ENCODE measurements around the gene THG1L. TPM values are rescaled to one million over a fixed set of nuclear protein-coding genes. Genes with fewer than 3 reads are reported as not detected.
"Not testable (repeated sequence)": the region's sequence is repeated elsewhere in the genome, so short reads cannot be mapped to it uniquely, and the experiment has no call there.

The THG1L gene
- 10 to 100 TPM; 33.4 to 35.7 TPM for total RNA-seq

GRCh38 chr5:157731272-157732129, at the start of gene THG1L:
THG1L (plus strand) TSS chr5:157731420; CDS start chr5:157731441, 21 bp downstream.
- peaks cover 40% of the 10 kb centered on the region for H3K4me1 Mint-ChIP-seq (ENCODE audit: low read depth)
- no peaks in the 10 kb centered on the region for H3K9me3 Mint-ChIP-seq
- peak within 1 kb of the TSS; percentile 82 for H3K27ac Mint-ChIP-seq
- H3K27me3 Mint-ChIP-seq (ENCODE audit: low read depth) = no peaks in the 10 kb centered on the region
- H3K36me3 Mint-ChIP-seq (ENCODE audit: insufficient read depth in 2 of 2) = peaks cover 0 to 3% of the 10 kb centered on the region in 2 donors
- peak within 1 kb of the TSS; percentile 84 to 94 for H3K4me3 Mint-ChIP-seq
- peak; percentile 98 to 99 for DNase-seq
- peak; percentile 97 to 98 for ATAC-seq (replicated peaks in 1 of 2)

- no peak for DNase-seq
- Mint-ChIP-seq H3K27me3 (ENCODE audit: low read depth) (no peaks in the 10 kb centered on the region), H3K27ac (no peak overlapping the region), H3K36me3 (ENCODE audit: insufficient read depth in 2 of 2) (no peaks in the 10 kb centered on the region), H3K4me3 (no peak overlapping the region), H3K4me1 (ENCODE audit: low read depth) (no peaks in the 10 kb centered on the region), H3K9me3 (no peaks in the 10 kb centered on the region)
- no peak for ATAC-seq (replicated peaks in 1 of 2)
Observed at GRCh38 chr5:157682257-157682656, 49.0 kb upstream of the THG1L start.

- H3K4me3 Mint-ChIP-seq; H3K27ac Mint-ChIP-seq; DNase-seq; H3K9me3 Mint-ChIP-seq; ATAC-seq (replicated peaks in 1 of 2); H3K4me1 Mint-ChIP-seq (ENCODE audit: low read depth); H3K36me3 Mint-ChIP-seq (ENCODE audit: insufficient read depth in 2 of 2); H3K27me3 Mint-ChIP-seq (ENCODE audit: low read depth): not testable (repeated sequence)
Observed at GRCh38 chr5:157686276-157687197, 44.7 kb upstream of the THG1L start.

- DNase-seq (no peak), ATAC-seq (replicated peaks in 1 of 2) (no peak)
- H3K27me3 Mint-ChIP-seq (ENCODE audit: low read depth) = no peaks in the 10 kb centered on the region
- H3K4me3 Mint-ChIP-seq = no peak overlapping the region
- no peaks in the 10 kb centered on the region for H3K4me1 Mint-ChIP-seq (ENCODE audit: low read depth)
- no peak overlapping the region for H3K27ac Mint-ChIP-seq
- no peaks in the 10 kb centered on the region for H3K9me3 Mint-ChIP-seq
- H3K36me3 Mint-ChIP-seq (ENCODE audit: insufficient read depth in 2 of 2) = peaks cover 0 to 4% of the 10 kb centered on the region in 2 donors
Observed at GRCh38 chr5:157687198-157687554, 44.0 kb upstream of the THG1L start.

GRCh38 chr5:157689942-157690689, 41.1 kb upstream of the THG1L start:
- peaks cover 0 to 4% of the 10 kb centered on the region in 2 donors for H3K36me3 Mint-ChIP-seq (ENCODE audit: insufficient read depth in 2 of 2)
- peak; percentile 35 to 46 for ATAC-seq (replicated peaks in 1 of 2)
- no peaks in the 10 kb centered on the region for H3K27me3 Mint-ChIP-seq (ENCODE audit: low read depth)
- peak; percentile 27 to 35 for DNase-seq
- no peaks in the 10 kb centered on the region for H3K9me3 Mint-ChIP-seq
- no peak overlapping the region for H3K4me3 Mint-ChIP-seq
- H3K27ac Mint-ChIP-seq = no peak overlapping the region
- H3K4me1 Mint-ChIP-seq (ENCODE audit: low read depth) = no peaks in the 10 kb centered on the region

GRCh38 chr5:157690690-157691433, 40.4 kb upstream of the THG1L start:
- Mint-ChIP-seq H3K4me3 (no peak overlapping the region), H3K9me3 (no peaks in the 10 kb centered on the region), H3K27me3 (ENCODE audit: low read depth) (no peaks in the 10 kb centered on the region), H3K4me1 (ENCODE audit: low read depth) (no peaks in the 10 kb centered on the region), H3K36me3 (ENCODE audit: insufficient read depth in 2 of 2) (peaks cover 0 to 4% of the 10 kb centered on the region in 2 donors), H3K27ac (no peak overlapping the region)
- ATAC-seq (replicated peaks in 1 of 2) (no peak), DNase-seq (no peak)

GRCh38 chr5:157693816-157694215, 37.4 kb upstream of the THG1L start:
- H3K36me3 Mint-ChIP-seq (ENCODE audit: insufficient read depth in 2 of 2) = peaks cover 3 to 11% of the 10 kb centered on the region in 2 donors
- not testable (repeated sequence) for DNase-seq; H3K27ac Mint-ChIP-seq; H3K9me3 Mint-ChIP-seq; H3K4me1 Mint-ChIP-seq (ENCODE audit: low read depth); H3K4me3 Mint-ChIP-seq; ATAC-seq (replicated peaks in 1 of 2); H3K27me3 Mint-ChIP-seq (ENCODE audit: low read depth)

- not testable (repeated sequence) for H3K27me3 Mint-ChIP-seq (ENCODE audit: low read depth); DNase-seq; H3K27ac Mint-ChIP-seq; H3K9me3 Mint-ChIP-seq; H3K4me1 Mint-ChIP-seq (ENCODE audit: low read depth); ATAC-seq (replicated peaks in 1 of 2); H3K4me3 Mint-ChIP-seq
- peaks cover 5 to 18% of the 10 kb centered on the region in 2 donors for H3K36me3 Mint-ChIP-seq (ENCODE audit: insufficient read depth in 2 of 2)
Observed at GRCh38 chr5:157696154-157696553, 35.1 kb upstream of the THG1L start.

GRCh38 chr5:157698674-157699073, 32.5 kb upstream of the THG1L start:
- ATAC-seq (replicated peaks in 1 of 2); H3K27ac Mint-ChIP-seq; H3K9me3 Mint-ChIP-seq; H3K27me3 Mint-ChIP-seq (ENCODE audit: low read depth); DNase-seq; H3K4me1 Mint-ChIP-seq (ENCODE audit: low read depth); H3K4me3 Mint-ChIP-seq: not testable (repeated sequence)
- peaks cover 5 to 14% of the 10 kb centered on the region in 2 donors for H3K36me3 Mint-ChIP-seq (ENCODE audit: insufficient read depth in 2 of 2)

- H3K4me3 Mint-ChIP-seq = no peak overlapping the region
- H3K36me3 Mint-ChIP-seq (ENCODE audit: insufficient read depth in 2 of 2) = peaks cover 2 to 7% of the 10 kb centered on the region in 2 donors
- H3K27me3 Mint-ChIP-seq (ENCODE audit: low read depth) = no peaks in the 10 kb centered on the region
- DNase-seq (no peak), ATAC-seq (replicated peaks in 1 of 2) (no peak)
- no peak overlapping the region for H3K27ac Mint-ChIP-seq
- H3K9me3 Mint-ChIP-seq = no peaks in the 10 kb centered on the region
- no peaks in the 10 kb centered on the region for H3K4me1 Mint-ChIP-seq (ENCODE audit: low read depth)
Observed at GRCh38 chr5:157703736-157704135, 27.5 kb upstream of the THG1L start.

- H3K27ac Mint-ChIP-seq = no peak overlapping the region
- peaks cover 17% of the 10 kb centered on the region for H3K4me1 Mint-ChIP-seq (ENCODE audit: low read depth)
- no peak for ATAC-seq (replicated peaks in 1 of 2)
- no peaks in the 10 kb centered on the region for H3K9me3 Mint-ChIP-seq
- H3K27me3 Mint-ChIP-seq (ENCODE audit: low read depth) = peaks cover 15% of the 10 kb centered on the region
- DNase-seq = no peak
- H3K4me3 Mint-ChIP-seq = no peak overlapping the region
- H3K36me3 Mint-ChIP-seq (ENCODE audit: insufficient read depth in 2 of 2) = no peaks in the 10 kb centered on the region
Observed at GRCh38 chr5:157708866-157709265, 22.4 kb upstream of the THG1L start.

GRCh38 chr5:157709346-157709745, 21.9 kb upstream of the THG1L start:
- ATAC-seq (replicated peaks in 1 of 2) (no peak), DNase-seq (no peak)
- Mint-ChIP-seq H3K36me3 (ENCODE audit: insufficient read depth in 2 of 2) (no peaks in the 10 kb centered on the region), H3K4me1 (ENCODE audit: low read depth) (peaks cover 20% of the 10 kb centered on the region), H3K4me3 (no peak overlapping the region), H3K9me3 (no peaks in the 10 kb centered on the region), H3K27ac (no peak overlapping the region), H3K27me3 (ENCODE audit: low read depth) (peaks cover 15% of the 10 kb centered on the region)
